Suprapubic skin (tissue), 3 donors: ENCODE measurements around the gene TBC1D25.

Experiments used
- POLR2A ChIP-seq, 2 donors: fragments of 450-650 bp; IDR thresholded peaks; one replicate each; pipeline ENCODE4 v1.6.1; 2017; ENCODE audit warnings: antibody characterized with exemption in 2 of 2, mild to moderate bottlenecking in 2 of 2, moderate library complexity in 2 of 2
- TF ChIP-seq, protein P1 (sequence below), 2 donors: fragments of 200-600 bp in 1 of 2; fragments of 450-650 bp in 1 of 2; sonication (generic) in 1 of 2; IDR thresholded peaks; one replicate each; pipeline ENCODE4 v1.5.1; 2016 to 2019; ENCODE audit warnings: antibody characterized with exemption in 2 of 2, mild to moderate bottlenecking in 1 of 2, moderate library complexity in 1 of 2

DNA sequence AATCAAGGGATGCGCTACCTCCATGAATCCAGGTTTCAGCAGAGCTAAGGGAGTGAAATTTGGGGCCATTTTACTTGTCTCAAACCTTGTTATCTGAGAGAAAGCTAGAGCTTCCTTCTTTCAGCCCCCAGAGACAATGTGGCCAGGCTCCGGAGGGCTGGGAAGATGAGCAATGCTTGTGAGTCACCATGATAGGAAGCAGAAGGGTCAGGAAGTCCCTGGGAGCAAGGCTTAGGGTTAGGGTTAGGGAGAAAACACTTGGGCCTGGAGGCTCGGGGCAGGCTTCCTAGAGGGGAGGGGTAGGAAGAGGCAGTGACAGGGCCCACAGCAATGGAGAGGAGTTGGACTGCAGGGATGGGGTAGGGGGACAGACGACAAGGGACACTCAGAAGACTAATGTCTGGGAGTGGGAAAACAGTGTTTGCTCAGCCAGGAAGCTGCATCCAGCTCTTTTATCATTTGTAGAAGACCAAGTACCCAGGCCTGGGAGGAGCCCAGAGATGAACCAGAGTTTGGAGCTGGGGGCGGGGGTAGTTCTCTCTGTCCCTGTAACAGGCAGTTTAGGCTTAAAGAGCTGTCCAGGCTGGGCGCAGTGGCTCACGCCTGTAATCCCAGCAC, 47.1 kb upstream of the TBC1D25 start:
- TF ChIP-seq, protein P1, sequence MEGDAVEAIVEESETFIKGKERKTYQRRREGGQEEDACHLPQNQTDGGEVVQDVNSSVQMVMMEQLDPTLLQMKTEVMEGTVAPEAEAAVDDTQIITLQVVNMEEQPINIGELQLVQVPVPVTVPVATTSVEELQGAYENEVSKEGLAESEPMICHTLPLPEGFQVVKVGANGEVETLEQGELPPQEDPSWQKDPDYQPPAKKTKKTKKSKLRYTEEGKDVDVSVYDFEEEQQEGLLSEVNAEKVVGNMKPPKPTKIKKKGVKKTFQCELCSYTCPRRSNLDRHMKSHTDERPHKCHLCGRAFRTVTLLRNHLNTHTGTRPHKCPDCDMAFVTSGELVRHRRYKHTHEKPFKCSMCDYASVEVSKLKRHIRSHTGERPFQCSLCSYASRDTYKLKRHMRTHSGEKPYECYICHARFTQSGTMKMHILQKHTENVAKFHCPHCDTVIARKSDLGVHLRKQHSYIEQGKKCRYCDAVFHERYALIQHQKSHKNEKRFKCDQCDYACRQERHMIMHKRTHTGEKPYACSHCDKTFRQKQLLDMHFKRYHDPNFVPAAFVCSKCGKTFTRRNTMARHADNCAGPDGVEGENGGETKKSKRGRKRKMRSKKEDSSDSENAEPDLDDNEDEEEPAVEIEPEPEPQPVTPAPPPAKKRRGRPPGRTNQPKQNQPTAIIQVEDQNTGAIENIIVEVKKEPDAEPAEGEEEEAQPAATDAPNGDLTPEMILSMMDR (IDR thresholded peaks at IDR 0.05): no peak
- no peak for TF ChIP-seq POLR2A (IDR thresholded peaks at IDR 0.05)
